Coronary artery (tissue), 2 donors: ENCODE results near the gene ZBTB44.

Experiments used
- DNase-seq: peaks from one replicate; pipeline ENCODE4 v3.0.0-alpha.2; 2017; ENCODE audit warnings: low spot score
- H3K27ac ChIP-seq, 2 donors: fragments of 200-600 bp; sonication (generic); one replicate each; pipeline ENCODE4 v1.5.1; 2016 to 2019
- H3K4me3 ChIP-seq: fragments of 200-600 bp; sonication (generic); 2 replicates; pipeline ENCODE4 v1.5.1; 2016; ENCODE audit warnings: mild to moderate bottlenecking, moderate library complexity
- TF ChIP-seq, protein P1 (sequence below): fragments of 200-600 bp; sonication (generic); IDR thresholded peaks from one replicate; pipeline ENCODE4 v1.5.1; 2019; ENCODE audit warnings: antibody characterized with exemption

ZBTB44 gene

DNA sequence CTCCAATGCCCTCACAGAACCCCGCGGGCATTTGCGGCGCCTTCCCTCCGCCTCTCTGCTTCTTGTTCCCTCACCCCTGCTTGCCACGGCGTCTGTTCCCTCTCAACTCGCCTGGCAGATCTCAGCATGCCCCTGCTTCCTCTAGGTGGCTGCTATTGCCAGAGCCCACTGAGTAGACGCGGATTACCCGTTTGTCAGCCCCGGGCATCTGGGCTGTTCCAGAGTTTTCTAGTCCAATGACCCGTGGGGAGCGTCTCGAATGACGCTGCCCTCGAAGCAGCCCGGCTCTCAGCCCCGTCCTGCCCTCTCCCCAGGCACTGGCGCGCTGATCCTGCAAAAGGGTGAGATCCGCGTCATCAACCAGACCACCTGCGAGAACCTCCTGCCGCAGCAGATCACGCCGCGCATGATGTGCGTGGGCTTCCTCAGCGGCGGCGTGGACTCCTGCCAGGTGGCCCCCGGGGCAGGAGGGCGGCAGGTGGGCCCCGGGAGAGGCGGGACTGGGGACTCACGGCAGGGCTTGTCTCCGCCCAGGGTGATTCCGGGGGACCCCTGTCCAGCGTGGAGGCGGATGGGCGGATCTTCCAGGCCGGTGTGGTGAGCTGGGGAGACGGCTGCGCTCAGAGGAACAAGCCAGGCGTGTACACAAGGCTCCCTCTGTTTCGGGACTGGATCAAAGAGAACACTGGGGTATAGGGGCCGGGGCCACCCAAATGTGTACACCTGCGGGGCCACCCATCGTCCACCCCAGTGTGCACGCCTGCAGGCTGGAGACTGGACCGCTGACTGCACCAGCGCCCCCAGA, 105.4 kb downstream of the ZBTB44 start:
- DNase-seq: peak; percentile 26
- TF ChIP-seq, protein P1, sequence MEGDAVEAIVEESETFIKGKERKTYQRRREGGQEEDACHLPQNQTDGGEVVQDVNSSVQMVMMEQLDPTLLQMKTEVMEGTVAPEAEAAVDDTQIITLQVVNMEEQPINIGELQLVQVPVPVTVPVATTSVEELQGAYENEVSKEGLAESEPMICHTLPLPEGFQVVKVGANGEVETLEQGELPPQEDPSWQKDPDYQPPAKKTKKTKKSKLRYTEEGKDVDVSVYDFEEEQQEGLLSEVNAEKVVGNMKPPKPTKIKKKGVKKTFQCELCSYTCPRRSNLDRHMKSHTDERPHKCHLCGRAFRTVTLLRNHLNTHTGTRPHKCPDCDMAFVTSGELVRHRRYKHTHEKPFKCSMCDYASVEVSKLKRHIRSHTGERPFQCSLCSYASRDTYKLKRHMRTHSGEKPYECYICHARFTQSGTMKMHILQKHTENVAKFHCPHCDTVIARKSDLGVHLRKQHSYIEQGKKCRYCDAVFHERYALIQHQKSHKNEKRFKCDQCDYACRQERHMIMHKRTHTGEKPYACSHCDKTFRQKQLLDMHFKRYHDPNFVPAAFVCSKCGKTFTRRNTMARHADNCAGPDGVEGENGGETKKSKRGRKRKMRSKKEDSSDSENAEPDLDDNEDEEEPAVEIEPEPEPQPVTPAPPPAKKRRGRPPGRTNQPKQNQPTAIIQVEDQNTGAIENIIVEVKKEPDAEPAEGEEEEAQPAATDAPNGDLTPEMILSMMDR: no peak
- no peak overlapping the region for H3K27ac ChIP-seq
- no peak overlapping the region for H3K4me3 ChIP-seq

DNA sequence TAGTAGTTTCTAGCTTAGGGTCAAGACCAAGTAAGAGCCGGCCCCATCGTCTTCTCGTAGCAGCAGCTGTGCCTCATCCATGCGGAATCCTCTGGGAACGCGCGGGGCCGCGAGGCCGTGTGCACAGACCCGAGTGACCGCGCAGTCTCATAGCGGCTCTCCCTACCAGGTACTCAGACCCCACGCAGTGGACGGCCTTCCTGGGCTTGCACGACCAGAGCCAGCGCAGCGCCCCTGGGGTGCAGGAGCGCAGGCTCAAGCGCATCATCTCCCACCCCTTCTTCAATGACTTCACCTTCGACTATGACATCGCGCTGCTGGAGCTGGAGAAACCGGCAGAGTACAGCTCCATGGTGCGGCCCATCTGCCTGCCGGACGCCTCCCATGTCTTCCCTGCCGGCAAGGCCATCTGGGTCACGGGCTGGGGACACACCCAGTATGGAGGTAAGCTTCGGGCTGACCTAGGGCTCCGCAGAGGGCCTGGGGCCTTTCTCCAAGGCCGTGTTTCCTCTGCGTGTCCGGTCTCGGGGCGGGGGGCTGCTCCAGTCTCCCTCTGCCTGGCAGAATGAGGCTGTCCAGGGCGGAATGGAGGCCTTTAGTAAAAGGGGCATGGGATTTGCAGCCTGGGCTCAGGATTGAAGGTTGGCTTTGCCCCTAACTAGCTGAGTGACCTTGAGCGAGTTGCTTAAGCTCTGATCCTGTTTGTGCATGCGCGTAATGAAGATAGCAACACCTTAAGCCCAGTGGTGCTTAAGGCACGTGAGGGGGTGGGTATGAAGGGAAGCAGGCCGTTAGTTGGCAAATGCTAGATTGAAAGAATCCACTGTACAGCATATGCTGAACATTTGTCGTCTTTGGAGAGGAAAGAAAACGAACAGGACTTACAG, 106.2 kb downstream of the ZBTB44 start:
- DNase-seq: no peak
- Histone ChIP-seq H3K4me3 (no peak overlapping the region), H3K27ac (no peak overlapping the region)
- TF ChIP-seq, protein P1: no peak

DNA sequence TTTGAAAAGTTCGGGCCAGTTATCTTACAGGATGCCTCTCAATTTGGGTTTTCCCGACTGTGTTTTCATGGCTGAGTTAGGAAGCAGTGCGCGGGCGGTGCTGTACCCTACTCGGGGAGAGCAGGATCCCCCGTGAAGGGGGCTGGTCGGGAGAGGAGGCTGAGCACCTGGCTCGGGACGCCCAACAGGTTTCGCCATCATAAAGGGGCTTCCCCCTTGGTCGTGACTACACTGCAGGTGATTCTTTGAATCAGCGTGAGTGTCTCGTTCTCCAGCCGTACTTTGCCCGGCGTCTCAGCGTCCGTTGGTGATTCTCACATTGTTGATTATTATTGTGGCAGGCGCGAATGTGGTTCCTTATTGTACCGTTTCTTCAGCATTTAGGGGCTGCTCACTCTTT, 108.6 kb downstream of the ZBTB44 start:
- H3K27ac ChIP-seq: no peak overlapping the region
- no peak overlapping the region for H3K4me3 ChIP-seq
- TF ChIP-seq, protein P1: no peak
- no peak for DNase-seq

DNA sequence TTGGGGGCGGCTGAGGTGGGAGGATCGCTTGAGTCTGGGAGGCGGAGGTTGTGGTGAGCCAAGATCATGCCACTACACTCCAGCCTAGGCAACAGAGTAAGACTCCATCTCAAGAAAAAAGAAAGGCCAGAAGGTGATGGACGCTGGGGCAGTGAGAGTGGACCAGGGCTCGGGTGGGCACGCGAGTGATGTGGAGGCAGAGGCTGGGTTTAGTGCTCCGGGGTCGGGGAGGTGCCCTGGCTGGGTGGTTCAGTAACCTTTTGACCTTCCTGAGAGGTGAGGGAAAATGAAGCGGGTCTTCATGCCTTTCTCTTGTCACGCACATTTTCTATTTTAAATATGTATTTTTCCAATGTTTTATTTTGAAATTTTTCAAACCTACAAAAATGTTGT, 110.0 kb downstream of the ZBTB44 start:
- Histone ChIP-seq H3K27ac (no peak overlapping the region), H3K4me3 (no peak overlapping the region)
- DNase-seq: no peak
- TF ChIP-seq, protein P1: no peak

DNA sequence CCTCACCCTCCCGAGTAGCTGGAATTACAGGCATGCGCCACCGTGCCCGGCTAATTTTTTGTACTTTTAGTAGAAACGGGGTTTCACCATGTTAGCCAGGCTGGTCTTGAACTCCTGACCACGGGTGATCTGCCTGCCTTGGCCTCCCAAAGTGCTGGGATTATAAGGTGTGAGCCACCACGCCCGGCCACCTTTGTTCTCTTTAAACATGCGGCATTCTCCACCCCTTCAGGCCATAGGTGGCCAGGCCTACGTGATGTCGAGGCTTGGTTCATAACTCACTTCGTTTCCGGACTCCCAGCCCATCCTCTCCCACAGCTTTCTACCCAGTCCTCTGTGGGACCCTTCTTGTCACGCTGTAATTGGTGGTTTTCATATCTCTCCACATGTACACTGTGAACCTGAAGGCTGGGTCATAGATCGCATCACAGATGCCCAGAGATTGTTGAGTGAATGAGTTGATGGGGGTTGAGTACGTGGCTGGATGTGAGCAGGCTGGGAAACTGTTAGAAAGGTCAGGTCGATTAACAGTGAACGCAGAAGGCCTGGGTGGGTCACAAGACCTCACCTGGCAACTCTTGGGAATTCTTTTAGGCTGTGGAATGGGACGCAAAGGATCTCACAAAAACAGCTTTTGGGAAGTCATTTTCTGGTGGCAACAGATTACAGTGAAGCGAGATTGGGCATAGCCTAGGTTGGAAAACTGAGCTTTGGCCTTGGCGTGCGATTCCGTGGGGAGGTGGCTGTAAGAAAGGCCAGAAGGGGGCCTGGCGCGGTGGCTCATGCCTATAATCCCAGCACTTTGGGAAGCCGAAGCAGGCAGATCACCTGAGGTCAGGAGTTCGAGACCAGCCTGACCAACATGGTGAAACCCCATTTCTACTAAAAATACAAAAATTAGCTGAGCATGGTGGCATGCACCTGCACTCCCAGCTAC, 110.7 kb downstream of the ZBTB44 start:
- TF ChIP-seq, protein P1: no peak
- no peak for DNase-seq
- no peak overlapping the region for H3K4me3 ChIP-seq
- no peak overlapping the region for H3K27ac ChIP-seq

DNA sequence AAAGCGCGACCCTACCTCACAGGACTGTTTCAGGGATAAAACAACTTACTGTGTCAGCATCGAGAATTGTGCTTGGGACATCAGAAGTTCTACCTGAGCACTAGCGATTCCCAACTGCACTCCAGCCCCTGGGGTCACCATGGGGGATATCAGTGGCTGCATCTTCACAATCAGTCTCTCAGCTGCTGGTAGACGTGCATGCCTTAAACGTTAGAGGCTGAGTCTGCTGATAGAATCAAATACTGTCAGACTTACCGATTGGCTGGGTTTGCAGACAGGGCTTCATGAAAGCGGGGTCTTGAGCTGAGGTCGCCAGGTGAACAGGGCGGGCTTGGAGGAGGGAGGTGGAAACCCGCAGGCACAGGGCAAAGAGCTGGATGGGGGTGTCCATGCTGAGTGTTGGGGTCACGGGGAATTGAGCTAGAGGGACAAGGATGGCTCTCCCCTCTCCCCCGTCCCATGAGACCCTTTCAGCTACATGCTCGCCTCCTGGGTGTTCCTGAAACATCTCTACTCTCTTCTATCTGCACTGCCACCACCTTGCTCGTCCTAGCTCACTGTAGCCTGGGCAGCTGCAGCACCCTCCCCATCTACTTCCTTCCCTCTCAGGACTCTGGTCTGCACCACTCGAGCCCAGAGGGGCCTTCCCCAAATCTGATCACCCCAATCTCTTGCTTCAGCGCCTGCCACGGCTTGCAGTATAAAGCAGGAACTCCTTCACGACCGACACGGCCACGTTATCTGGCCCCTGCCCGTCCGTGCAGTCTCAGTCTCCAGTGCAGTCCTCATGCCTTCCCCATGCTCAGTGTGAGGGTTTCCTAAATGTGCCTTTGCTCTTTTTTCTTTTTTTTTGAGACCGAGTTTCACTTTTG, 111.7 kb downstream of the ZBTB44 start:
- TF ChIP-seq, protein P1: no peak
- DNase-seq: no peak
- no peak overlapping the region for H3K27ac ChIP-seq
- H3K4me3 ChIP-seq: no peak overlapping the region
